Measurements from ENCODE around the gene AP1S1. TPM values are rescaled to one million over a fixed set of nuclear protein-coding genes. Genes with fewer than 3 reads are reported as not detected.

AP1S1 gene
- total and polyA plus RNA-seq, 9 of the 15 experiments (the other 6 are each of a cell fraction or from before 2014, with no cell fraction given): 4.4 to 149 (median 89.4) TPM

- TF ChIP-seq ARID1B (IDR thresholded peaks at IDR 0.05) (no peak), EGR1 (conservative IDR thresholded peaks at IDR 0.05) (peak; percentile 86), CCNT2 (IDR thresholded peaks at IDR 0.05; ENCODE audit: borderline replicate concordance, extremely low read depth, insufficient read length, low read depth, low read length) (peak; percentile 69), KDM1A (IDR thresholded peaks at IDR 0.05) (no peak), GABPB2 (CRISPR knock-in tag; conservative IDR thresholded peaks at IDR 0.05) (no peak), RFX7 (CRISPR knock-in tag; IDR thresholded peaks at IDR 0.05) (no peak), MECOM (CRISPR knock-in tag; IDR thresholded peaks at IDR 0.05) (no peak), SIN3A (IDR thresholded peaks at IDR 0.05; ENCODE audit: borderline replicate concordance in 2 of 2, control insufficient read depth in 1 of 2, low read depth in 2 of 2, low read length in 2 of 2) (peak in 1 of 2 experiments; percentile 72; a peak in 1 of 4 replicates), NFE2 (IDR thresholded peaks at IDR 0.05; ENCODE audit: low read depth) (no peak), ZZZ3 (IDR thresholded peaks at IDR 0.05) (no peak), ZNF766 (CRISPR knock-in tag; conservative IDR thresholded peaks at IDR 0.05) (no peak), XRCC5 (IDR thresholded peaks at IDR 0.05; ENCODE audit: low read depth, low read length) (no peak), ELF1 (tag; IDR thresholded peaks at IDR 0.05) (no peak), ZBTB11 (CRISPR knock-in tag; IDR thresholded peaks at IDR 0.05) (no peak; a peak in 1 of 6 replicates), ZBTB9 (CRISPR knock-in tag; IDR thresholded peaks at IDR 0.05) (no peak), THRB (CRISPR knock-in tag; conservative IDR thresholded peaks at IDR 0.05) (no peak), BCLAF1 (IDR thresholded peaks at IDR 0.05; ENCODE audit: borderline replicate concordance in 1 of 2, control insufficient read depth in 1 of 2, low read depth in 2 of 2, low read length in 1 of 2) (no peak), EHMT2 (IDR thresholded peaks at IDR 0.05) (no peak)
These were observed 8.4 kb downstream of the AP1S1 start (continued) for GRCh38 chr7:101162551-101163278.
